Fibroblast of upper back skin (primary cell): Measurements from ENCODE around the gene SETD1B.

Source experiments
- DNase-seq: peaks from one replicate; pipeline ENCODE4 v3.0.0-alpha.2; 2013

SETD1B gene

GRCh38 chr12:121810234-121810817, 6.5 kb downstream of the SETD1B start:
- DNase-seq = no peak

GRCh38 chr12:121810833-121811433, 7.1 kb downstream of the SETD1B start:
- no peak for DNase-seq

- peak; percentile 60 for DNase-seq
Observed at GRCh38 chr12:121811434-121812319, 7.9 kb downstream of the SETD1B start.

- peak; percentile 59 for DNase-seq
Observed at GRCh38 chr12:121812320-121812871, 8.6 kb downstream of the SETD1B start.

- DNase-seq = no peak
Observed at GRCh38 chr12:121812921-121813896, 9.4 kb downstream of the SETD1B start.

- no peak for DNase-seq
Observed at GRCh38 chr12:121813951-121814350, 10.1 kb downstream of the SETD1B start.

GRCh38 chr12:121814429-121815119, 10.8 kb downstream of the SETD1B start:
- no peak for DNase-seq

- no peak for DNase-seq
Observed at GRCh38 chr12:121815263-121815662, 11.5 kb downstream of the SETD1B start.

GRCh38 chr12:121816925-121817647, 13.3 kb downstream of the SETD1B start:
- no peak for DNase-seq

GRCh38 chr12:121817648-121818043, 13.8 kb downstream of the SETD1B start:
- no peak for DNase-seq

GRCh38 chr12:121819212-121819949, 15.6 kb downstream of the SETD1B start:
- DNase-seq = no peak

- no peak for DNase-seq
Observed at GRCh38 chr12:121820056-121820455, 16.2 kb downstream of the SETD1B start.

- no peak for DNase-seq
Observed at GRCh38 chr12:121822393-121823100, 18.7 kb downstream of the SETD1B start.

GRCh38 chr12:121823101-121823726, 19.4 kb downstream of the SETD1B start:
- DNase-seq = no peak

GRCh38 chr12:121823727-121824115, 19.9 kb downstream of the SETD1B start:
- no peak for DNase-seq

- DNase-seq = no peak
Observed at GRCh38 chr12:121825041-121825523, 21.3 kb downstream of the SETD1B start.

- DNase-seq = no peak
Observed at GRCh38 chr12:121826318-121827150, 22.7 kb downstream of the SETD1B start.
